K562 (cell line): ENCODE results near the gene TF. TPM values are rescaled to one million over a fixed set of nuclear protein-coding genes. Genes with fewer than 3 reads are reported as not detected.

Experiments
- ATAC-seq: fragments of 200-7000 bp; cut with Tn5 transposase; 3 replicates; pipeline ENCODE4 v1.9.1; 2020; ENCODE audit warnings: moderate library complexity
- BruUV-seq: library from RNA; stranded (reverse); fragments of 400-500 nt; replicated peaks from 2 replicates; lab custom pipeline; 2021; lab: Mats Ljungman, UMichigan
- CTCF ChIA-PET: fragments of 300-600 bp; formaldehyde crosslinking; extraction: SDS; loops from one replicate; lab custom pipeline; 2021; ENCODE audit warnings: low intra/inter-chr PET ratio; lab: Yijun Ruan, JAX
- POLR2A ChIA-PET: fragments of 300-600, 350-650 bp; sonication (Branson Sonifier 250); formaldehyde crosslinking; extraction: SDS; loops from one replicate; lab custom pipeline; 2021; ENCODE audit warnings: antibody characterized with exemption, inconsistent platforms; lab: Yijun Ruan, JAX
- DNase-seq, 4 experiments: peaks; one replicate each; pipeline versions ENCODE4 v3.0.0 to v3.0.0-alpha.2; 2011 to 2018; ENCODE audit warnings: low spot score in 3 of 4, mixed read lengths in 3 of 4; ENCODE audit errors: extremely low read depth in 1 of 4
- FAIRE-seq: peaks from 2 replicates; lab custom pipeline; 2011; peaks lifted over from hg19 to GRCh38; lab: Jason Lieb, UNC
- H2AFZ ChIP-seq: 2 replicates; pipeline ENCODE4 v1.6.0; 2011; ENCODE audit warnings: low read depth, low read length, control low read depth, inconsistent platforms
- H3K27ac ChIP-seq: fragments of 200-600 bp; 3 replicates; pipeline ENCODE4 v1.8.0; 2011; ENCODE audit warnings: low read depth, mild to moderate bottlenecking, control low read depth, inconsistent platforms, low read length, moderate library complexity, mixed read lengths; ENCODE audit errors: extremely low read depth
- H3K27me3 ChIP-seq, 2 experiments: fragments of 300-600 bp in 1 of 2; 2 replicates in 1 of 2; 3 replicates in 1 of 2; pipeline versions ENCODE4 v1.6.0 to v1.8.0; 2011; ENCODE audit warnings: inconsistent platforms in 2 of 2, low read length in 2 of 2, mild to moderate bottlenecking in 1 of 2, mixed read lengths in 1 of 2, moderate library complexity in 1 of 2; ENCODE audit not compliant: control insufficient read depth in 2 of 2, insufficient read depth in 2 of 2
- H3K36me3 ChIP-seq: fragments of 300-600 bp; 3 replicates; pipeline ENCODE4 v1.8.0; 2011; ENCODE audit warnings: mild to moderate bottlenecking, low read length, inconsistent platforms; ENCODE audit not compliant: control insufficient read depth, insufficient read depth
- H3K4me1 ChIP-seq, 2 experiments: fragments of 200-600 bp in 1 of 2; replicated peaks in 1 of 2; 2 replicates in 1 of 2; 3 replicates in 1 of 2; pipeline versions ENCODE4 v1.5.1 to v1.8.0; 2011; ENCODE audit warnings: inconsistent platforms in 2 of 2, low read length in 2 of 2, mild to moderate bottlenecking in 1 of 2, mixed read lengths in 1 of 2, moderate library complexity in 1 of 2; ENCODE audit not compliant: control insufficient read depth in 2 of 2, insufficient read depth in 2 of 2
- H3K4me2 ChIP-seq: 2 replicates; pipeline ENCODE4 v1.6.1; 2011; ENCODE audit warnings: low read length, control low read depth, inconsistent platforms, mixed read lengths; ENCODE audit not compliant: insufficient read depth
- H3K4me3 ChIP-seq: fragments of 200-600 bp; sonication (generic), shearing (Covaris generic); 2 replicates; pipeline ENCODE4 v1.5.1; 2016; ENCODE audit warnings: control low read depth, inconsistent platforms
- H3K79me2 ChIP-seq: fragments of 200-600 bp; 3 replicates; pipeline ENCODE4 v1.8.0; 2011; ENCODE audit warnings: low read length, inconsistent platforms; ENCODE audit not compliant: control insufficient read depth, insufficient read depth
- H3K9ac ChIP-seq, 2 experiments: 2 replicates each; pipeline versions ENCODE4 v1.6.0 to v1.6.1; 2011; ENCODE audit warnings: low read depth in 2 of 2, low read length in 2 of 2, control low read depth in 1 of 2, inconsistent platforms in 1 of 2, mild to moderate bottlenecking in 1 of 2, mixed read lengths in 1 of 2; ENCODE audit not compliant: insufficient read depth in 1 of 2
- H3K9me1 ChIP-seq: one replicate; pipeline ENCODE4 v1.6.0; 2011; ENCODE audit warnings: inconsistent platforms, mild to moderate bottlenecking, low read length, moderate library complexity; ENCODE audit not compliant: control insufficient read depth, insufficient read depth
- H3K9me3 ChIP-seq: replicated peaks from 2 replicates; pipeline ENCODE4 v1.5.1; 2011; ENCODE audit warnings: low read depth, low read length, inconsistent platforms; ENCODE audit not compliant: control insufficient read depth, insufficient read depth
- H4K20me1 ChIP-seq: replicated peaks from 2 replicates; pipeline ENCODE4 v1.6.1; 2011; ENCODE audit warnings: low read length, inconsistent platforms, mixed read lengths; ENCODE audit not compliant: control insufficient read depth, insufficient read depth
- CTBP1 ChIP-seq: fragments of 450-650 bp; IDR thresholded peaks from 2 replicates; pipeline ENCODE4 v1.6.1; 2016; ENCODE audit warnings: borderline replicate concordance
- DIDO1 ChIP-seq: fragments of 450-650 bp; IDR thresholded peaks from 2 replicates; pipeline ENCODE4 v1.6.1; 2016; ENCODE audit warnings: low read depth, missing biosample characterization, missing genetic modification characterization
- ETS1 ChIP-seq: conservative IDR thresholded peaks from 2 replicates; pipeline ENCODE4 v1.6.1; 2011; ENCODE audit warnings: low read depth, mild to moderate bottlenecking, low read length; ENCODE audit not compliant: control insufficient read depth
- RERE ChIP-seq: sonication (generic); formaldehyde crosslinking; IDR thresholded peaks from 2 replicates; pipeline ENCODE4 v1.8.0; 2023; ENCODE audit warnings: missing genetic modification reagents, mild to moderate bottlenecking, borderline replicate concordance
- UBTF ChIP-seq, 2 experiments: IDR thresholded peaks; 2 replicates each; pipeline ENCODE4 v1.6.1; 2012; ENCODE audit warnings: improper control_type of control experiment in 2 of 2, low read depth in 2 of 2, low read length in 2 of 2, borderline replicate concordance in 1 of 2
- ZHX1 ChIP-seq: fragments of 150-350 bp; conservative IDR thresholded peaks from 2 replicates; pipeline ENCODE4 v1.6.1; 2014; ENCODE audit warnings: low read length
- WGBS: fragments of 100-300 bp; shearing (Covaris generic); methylation state at CpG from one replicate; pipeline ENCODE4 v1.1.6; 2016; ENCODE audit warnings: low coverage, mixed read lengths; ENCODE audit not compliant: insufficient coverage; ENCODE audit errors: missing lambda C conversion rate; 5-methylcytosine and 5-hydroxymethylcytosine counted together
- in situ Hi-C: fragments of 300-500 bp; cut with MboI; formaldehyde crosslinking; loops from 4 replicates; pipeline ENCODE4 v1.15.0; 2018; ENCODE audit warnings: inconsistent platforms, mixed read lengths
- intact Hi-C: fragments of 100-400 bp; cut with micrococcal nuclease; formaldehyde crosslinking; loops from 2 replicates; pipeline ENCODE4 v1.14.2; 2022
- polyA plus RNA-seq, 8 experiments: library from polyadenylated mRNA; depleted of rRNA in 4 of 8; stranded (reverse) in 5 of 8; unstranded in 3 of 8; fragments of >200 nt; fragmentation: Nextera tagmentation in 2 of 8; fragmentation: Illumina TruSeq in 1 of 8; extraction: Ambion mirVana in 2 of 8; extraction: Trizol in 1 of 8; gene quantifications; 2 replicates each; pipeline versions ENCODE4 v1.2.1 to v1.2.3, GENCODE V29; 2011 to 2014; ENCODE audit warnings: inconsistent platforms in 1 of 8, missing spikeins in 1 of 8
- total RNA-seq, 7 experiments: library from RNA; depleted of rRNA in 6 of 7; stranded (reverse); fragments of >200 nt in 6 of 7; fragmentation: Illumina TruSeq in 2 of 7; extraction: Trizol in 2 of 7; gene quantifications; 2 replicates each; pipeline versions ENCODE4 v1.2.1 to v1.2.3, GENCODE V29; 2011 to 2021; ENCODE audit warnings: low replicate concordance in 1 of 7

TF gene
- total and polyA plus RNA-seq, 9 of the 15 experiments (the other 6 are each of a cell fraction or from before 2014, with no cell fraction given) = 0.09 to 9.2 (median 3.1) TPM

GRCh38 chr3:133843634-133844033, 97.4 kb downstream of the TF start (continued):
- TF ChIP-seq ETS1 = no peak
- TF ChIP-seq, all 486 proteins: peak for 22

- 73% methylated on average over 4 of the region's 4 CpGs for WGBS
- Histone ChIP-seq H3K27me3 (no peaks in the 10 kb centered on the region), H3K4me1 (peaks cover 9 to 12% of the 10 kb centered on the region in 2 experiments; a peak in 4 of 5 replicates), H3K9ac (no peak overlapping the region), H3K79me2 (no peaks in the 10 kb centered on the region; the same call in 2 of the 3 replicates), H3K36me3 (no peaks in the 10 kb centered on the region), H3K9me3 (no peaks in the 10 kb centered on the region), H3K27ac (no peak overlapping the region), H2AFZ (no peak overlapping the region), H3K4me3 (no peak overlapping the region), H3K4me2 (no peak overlapping the region), H3K9me1 (no peaks in the 10 kb centered on the region), H4K20me1 (no peaks in the 10 kb centered on the region)
- DNase-seq (no peak), ATAC-seq (no peak), FAIRE-seq (no peak)
- in situ Hi-C loops = no loop called here
- ChIA-PET CTCF (no interaction called here), POLR2A (no interaction called here)
- intact Hi-C loops = no loop called here
- no TSS peak for BruUV-seq
- TF ChIP-seq RERE (no peak), UBTF (IDR thresholded peaks at IDR 0.05; ENCODE audit: borderline replicate concordance in 1 of 2, low read depth in 2 of 2, low read length in 2 of 2) (no peak), CTBP1 (no peak), ZHX1 (no peak), DIDO1 (tag) (no peak)
Measured at GRCh38 chr3:133845127-133845526, 98.9 kb downstream of the TF start.
